Femur (tissue), 1 donor: Measurements from ENCODE around the gene TIMM22.

Source experiments
- DNase-seq: peaks from one replicate; pipeline ENCODE4 v3.0.0-alpha.2; 2017

TIMM22 gene

DNA sequence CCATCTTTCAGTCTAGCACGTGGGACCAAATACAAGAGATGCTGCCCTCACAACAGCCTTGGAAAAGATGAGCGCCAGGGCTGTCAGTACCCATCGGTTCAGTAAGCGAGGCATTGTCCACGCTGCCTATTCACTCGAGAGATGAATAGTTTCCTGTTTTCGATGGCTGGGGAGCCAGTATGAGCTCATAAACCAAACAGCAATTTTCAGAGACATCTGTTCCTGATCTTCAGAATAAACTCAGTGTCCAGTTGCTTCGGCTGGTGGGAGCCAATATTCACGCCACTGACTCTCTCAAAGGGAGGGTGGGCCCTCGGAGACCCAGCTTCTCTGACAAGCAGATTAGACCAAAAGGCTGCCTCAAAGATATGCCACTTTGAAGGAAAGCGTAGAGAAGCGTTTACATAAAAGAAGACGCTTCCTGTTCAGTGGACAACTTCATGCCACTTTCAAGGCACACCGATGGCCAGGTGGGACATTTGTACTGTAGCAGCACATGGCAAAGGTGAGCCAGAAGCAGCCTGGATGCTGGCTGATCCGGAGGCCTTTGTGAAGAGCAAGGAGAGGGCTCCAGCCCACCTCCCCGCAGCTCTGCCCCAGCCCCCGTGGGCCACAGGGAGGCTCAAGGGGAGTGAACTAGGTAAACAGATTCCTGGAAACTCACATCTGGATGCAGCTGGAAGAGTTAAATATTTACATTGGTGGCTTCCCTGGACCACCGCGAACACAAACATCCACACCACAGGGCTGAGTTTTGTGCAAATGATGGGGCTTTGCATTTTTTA is 6.0 kb downstream of the TIMM22 start:
- DNase-seq = peak; percentile 47

GRCh38 chr17:1003633-1003971 is 6.7 kb downstream of the TIMM22 start:
- DNase-seq = no peak

DNA sequence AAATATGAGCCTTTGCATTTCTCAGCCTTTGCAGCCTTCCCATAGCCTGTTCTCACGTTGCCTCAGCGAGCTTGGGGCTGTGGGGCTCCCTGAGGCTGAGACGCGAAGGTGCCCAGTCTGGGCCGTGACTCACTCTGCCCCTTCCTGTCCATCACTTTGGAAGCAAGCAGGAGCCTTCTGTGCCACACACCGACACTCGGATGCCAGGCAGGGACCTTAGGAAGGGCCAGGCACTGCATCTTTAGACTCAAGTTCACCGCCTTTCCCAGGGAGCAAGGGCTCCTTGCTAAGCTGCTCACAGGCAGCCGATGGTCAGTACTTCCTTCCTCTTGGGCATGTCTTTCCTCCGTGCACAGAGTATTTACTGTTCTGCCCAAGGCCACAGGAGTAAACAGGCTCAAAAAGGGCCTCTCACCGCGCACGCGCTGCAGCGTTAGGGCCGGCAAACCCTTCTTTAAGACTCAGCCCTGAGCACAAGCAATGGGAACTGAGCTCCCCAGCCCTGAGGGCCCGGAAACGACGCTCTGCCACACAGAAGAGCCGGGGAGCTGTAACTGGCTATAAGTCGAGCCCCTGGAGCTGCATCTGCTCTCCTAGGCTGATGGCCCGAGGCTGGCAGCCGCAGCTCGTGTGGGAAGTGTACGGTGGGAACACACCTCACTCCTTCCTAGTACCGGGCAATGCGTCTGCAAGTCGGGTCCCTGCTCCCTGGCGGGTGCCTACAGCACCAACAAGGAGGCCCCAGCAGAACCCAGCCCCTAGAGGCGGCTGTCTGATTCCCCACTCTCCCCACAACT is 7.2 kb downstream of the TIMM22 start:
- no peak for DNase-seq

GRCh38 chr17:1004769-1005295 is 7.9 kb downstream of the TIMM22 start:
- DNase-seq = no peak

DNA sequence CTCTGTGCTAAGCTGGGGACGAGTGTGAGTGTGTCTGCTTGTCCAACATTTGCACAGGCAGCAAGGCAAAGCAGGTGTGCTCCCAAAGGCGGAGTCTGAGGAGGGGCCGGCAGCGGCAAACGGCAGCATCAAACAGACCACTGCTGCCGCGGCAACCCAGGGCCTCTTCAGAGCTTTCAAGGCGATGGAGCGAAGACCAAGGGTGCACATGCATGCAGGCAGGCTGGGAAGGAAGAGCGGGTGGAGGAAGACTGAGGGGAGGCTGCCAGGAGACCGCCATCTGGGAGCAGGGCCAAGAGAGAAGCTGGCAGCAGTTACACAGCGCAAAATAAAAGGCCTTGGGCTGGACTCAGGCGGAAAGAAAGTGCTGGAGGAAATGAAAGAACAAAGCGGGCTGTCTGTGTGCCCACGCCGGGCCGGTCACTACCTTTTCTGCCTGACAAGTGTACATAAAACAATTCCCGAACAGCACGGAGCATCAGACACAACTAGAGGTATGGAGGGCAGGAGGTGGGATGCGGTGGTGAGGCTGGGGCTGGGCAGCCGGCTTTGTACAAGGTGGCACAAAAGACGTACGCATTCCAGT is 8.5 kb downstream of the TIMM22 start:
- peak; percentile 90 for DNase-seq

- DNase-seq = no peak
Measured at GRCh38 chr17:1006054-1006453, 9.1 kb downstream of the TIMM22 start.

GRCh38 chr17:1007310-1008007 is 10.5 kb downstream of the TIMM22 start:
- DNase-seq = no peak

DNA sequence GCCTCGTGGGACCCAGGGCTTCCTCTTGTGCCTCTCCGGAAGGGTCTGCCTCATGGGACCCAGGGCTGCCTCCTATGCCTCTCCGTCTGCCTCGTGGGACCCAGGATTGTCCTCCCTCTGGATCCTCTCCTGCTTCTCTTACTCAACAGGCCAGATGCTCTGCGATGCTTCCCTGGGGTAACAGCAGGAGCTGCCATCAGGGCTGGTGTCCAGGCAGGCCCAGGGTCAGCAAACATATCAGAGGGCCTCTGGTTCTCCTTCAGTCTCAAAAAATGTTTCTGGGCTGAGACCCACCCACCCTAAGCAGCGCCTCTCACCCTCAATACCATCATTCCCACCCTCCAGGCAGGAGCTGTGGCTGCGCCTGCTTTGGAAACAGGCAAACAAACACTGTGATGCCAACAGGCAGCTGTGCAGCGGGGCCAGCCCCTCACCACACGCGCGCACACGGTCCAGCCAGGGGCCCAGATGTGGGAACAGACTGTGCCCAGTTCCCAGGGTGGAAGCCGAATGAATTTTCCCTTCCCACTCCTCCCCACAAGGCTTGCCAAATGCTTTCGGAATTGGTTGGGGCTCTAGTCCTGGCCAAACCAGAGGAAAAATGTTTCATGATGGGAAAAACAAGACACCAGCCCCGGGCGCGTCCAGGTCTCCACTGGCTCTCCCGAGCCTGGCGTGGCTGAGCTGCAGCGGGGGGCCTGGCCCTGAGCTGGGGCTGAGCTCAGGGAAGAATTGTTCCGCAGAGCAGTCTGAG is 11.3 kb downstream of the TIMM22 start:
- DNase-seq = peak; percentile 92

- DNase-seq = no peak
Measured at GRCh38 chr17:1009229-1010085, 12.5 kb downstream of the TIMM22 start.

- DNase-seq = no peak
Measured at GRCh38 chr17:1010086-1010450, 13.1 kb downstream of the TIMM22 start.

GRCh38 chr17:1010586-1010985 is 13.7 kb downstream of the TIMM22 start:
- peak; percentile 36 for DNase-seq

DNA sequence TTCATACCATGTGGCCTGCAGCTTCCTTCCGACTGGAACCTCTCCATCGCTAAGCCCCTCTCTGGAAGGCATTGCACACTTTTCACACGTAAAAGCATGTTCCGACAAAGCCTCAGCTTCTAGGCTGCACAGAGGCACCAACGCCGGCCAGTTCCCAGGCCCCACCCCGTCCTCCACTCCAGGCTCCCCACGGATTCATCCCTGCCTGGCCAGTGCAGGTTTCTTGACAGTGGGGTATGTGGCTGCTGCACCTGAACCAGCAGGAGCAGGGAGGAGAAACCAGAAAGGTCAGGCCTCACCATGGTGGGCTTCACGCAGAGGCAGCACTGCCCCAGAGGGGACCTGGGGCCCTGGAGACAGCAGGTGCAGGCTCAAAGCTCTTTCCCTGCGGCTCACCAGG is 14.2 kb downstream of the TIMM22 start:
- DNase-seq = no peak

- DNase-seq = peak; percentile 19
Measured at GRCh38 chr17:1011760-1012735, 15.1 kb downstream of the TIMM22 start.

DNA sequence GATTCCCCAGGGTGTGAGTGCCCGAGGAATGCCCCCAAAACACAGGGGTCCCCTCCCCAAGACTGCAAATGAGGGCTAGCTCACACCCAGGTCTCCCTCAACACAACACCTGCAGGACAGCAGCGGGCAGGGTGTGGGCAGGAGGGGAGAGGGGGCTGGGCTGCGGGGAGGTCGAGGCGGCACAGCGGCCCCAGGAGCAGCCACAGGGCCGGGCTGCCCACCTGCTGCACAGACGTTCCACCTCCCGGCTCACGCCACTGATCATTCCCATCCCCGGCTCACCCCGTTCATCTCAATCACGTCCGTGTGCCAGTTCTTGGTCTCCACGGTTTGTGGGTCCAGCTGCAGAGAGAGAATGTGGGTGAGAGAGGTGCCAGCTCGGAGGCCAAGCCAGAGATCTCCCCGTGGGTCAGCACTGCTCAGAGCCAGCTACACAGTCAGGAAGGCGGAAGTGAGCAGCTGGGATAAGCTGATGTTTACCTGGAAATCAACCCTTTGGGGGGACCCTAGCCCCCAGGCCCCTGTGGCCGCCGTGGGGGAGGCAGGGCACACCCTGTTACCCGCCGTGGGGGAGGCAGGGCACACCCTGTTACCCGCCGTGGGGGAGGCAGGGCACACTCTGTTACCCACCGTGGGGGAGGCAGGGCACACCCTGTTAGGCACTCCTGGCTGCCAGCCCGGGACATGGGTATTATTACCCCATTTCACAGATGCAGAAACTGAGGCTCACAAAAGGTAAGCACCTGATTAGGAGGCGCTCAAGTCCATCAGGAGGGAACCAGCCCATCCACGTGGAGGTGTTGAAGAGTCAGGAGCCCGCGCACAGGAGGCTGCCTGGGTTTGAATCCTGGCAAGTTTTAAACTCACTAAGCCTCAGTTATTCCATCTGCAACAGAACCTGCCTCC is 16.1 kb downstream of the TIMM22 start:
- peak; percentile 16 for DNase-seq

GRCh38 chr17:1013729-1014090 is 16.8 kb downstream of the TIMM22 start:
- DNase-seq = peak; percentile 15

- no peak for DNase-seq
Measured at GRCh38 chr17:1018547-1018946, 21.6 kb downstream of the TIMM22 start.

GRCh38 chr17:1019451-1019850 is 22.5 kb downstream of the TIMM22 start:
- peak; percentile 59 for DNase-seq

DNA sequence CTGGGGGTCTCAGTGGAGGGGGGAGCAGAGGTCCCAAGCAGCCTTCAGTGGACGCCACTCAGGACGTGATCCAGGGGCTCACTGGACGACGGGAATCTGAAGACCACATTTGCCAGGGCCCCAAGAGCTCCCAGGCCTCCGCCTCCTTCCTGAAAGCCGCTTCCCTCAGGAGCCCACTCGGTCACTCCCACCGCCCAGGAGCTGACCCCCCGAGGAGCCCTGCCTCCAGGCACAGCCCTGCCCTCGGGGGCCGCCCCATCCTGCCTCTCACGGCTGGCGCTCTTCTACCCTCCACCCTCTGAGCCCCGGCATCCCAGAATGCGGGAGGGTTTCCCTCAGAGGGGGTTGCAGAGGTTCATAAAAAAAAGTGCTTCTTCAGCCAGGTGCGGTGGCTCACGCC is 24.2 kb downstream of the TIMM22 start:
- no peak for DNase-seq
